Panc1 (cell line): ENCODE measurements around the gene NKAIN2. TPM values are rescaled to one million over a fixed set of nuclear protein-coding genes. Genes with fewer than 3 reads are reported as not detected.
A peak's percentile ranks its signal among the peaks of the same experiment; 100 is the strongest.

Experiments used
- ATAC-seq: fragments of 200-7000 bp; cut with Tn5 transposase; 2 replicates; pipeline ENCODE4 v1.9.1; 2020; ENCODE audit warnings: mild to moderate bottlenecking, moderate library complexity
- BruUV-seq: library from RNA; stranded (reverse); fragments of 400-500 nt; replicated peaks from 2 replicates; lab custom pipeline; 2021; lab: Mats Ljungman, UMichigan
- CTCF ChIA-PET: fragments of 300-600 bp; sonication (Branson Sonifier 250); formaldehyde crosslinking; loops from one replicate; lab custom pipeline; 2022; ENCODE audit warnings: antibody characterized with exemption; lab: Charles Lee
- POLR2A ChIA-PET: fragments of 300-600 bp; sonication (Branson Sonifier 250); formaldehyde crosslinking; loops from one replicate; lab custom pipeline; 2022; ENCODE audit warnings: antibody characterized with exemption; lab: Charles Lee
- DNase-seq: peaks from one replicate; pipeline ENCODE4 v3.0.0-alpha.2; 2010; ENCODE audit warnings: low read depth, low spot score
- H3K27ac ChIP-seq: 2 replicates; pipeline ENCODE4 v1.5.1; 2011; ENCODE audit warnings: mild to moderate bottlenecking, low read length, inconsistent platforms
- H3K27me3 ChIP-seq: fragments of 200-500 bp; sonication (Bioruptor generic); 2 replicates; pipeline ENCODE4 v1.6.0; 2014; ENCODE audit warnings: low read length, inconsistent platforms; ENCODE audit not compliant: control insufficient read depth, insufficient read depth
- H3K36me3 ChIP-seq: fragments of 200-500 bp; sonication (Bioruptor generic); 2 replicates; pipeline ENCODE4 v1.5.1; 2014; ENCODE audit warnings: inconsistent platforms, mild to moderate bottlenecking, low read length, moderate library complexity; ENCODE audit not compliant: control insufficient read depth, insufficient read depth
- H3K4me1 ChIP-seq: 2 replicates; pipeline ENCODE4 v1.5.1; 2011; ENCODE audit warnings: inconsistent platforms, mild to moderate bottlenecking, low read length, moderate library complexity; ENCODE audit not compliant: control insufficient read depth, insufficient read depth
- H3K4me3 ChIP-seq, 2 experiments: 2 replicates each; pipeline ENCODE4 v1.5.1; 2011 to 2012; ENCODE audit warnings: low read depth in 2 of 2, low read length in 2 of 2, mild to moderate bottlenecking in 2 of 2, inconsistent platforms in 1 of 2, moderate library complexity in 1 of 2
- H3K9me3 ChIP-seq: fragments of 200-500 bp; sonication (Bioruptor generic); 2 replicates; pipeline ENCODE4 v1.5.1; 2014; ENCODE audit warnings: low read depth, mild to moderate bottlenecking, inconsistent platforms, low read length, moderate library complexity; ENCODE audit not compliant: control insufficient read depth, insufficient read depth
- POLR2AphosphoS5 ChIP-seq: IDR thresholded peaks from 2 replicates; pipeline ENCODE4 v1.6.1; 2012; ENCODE audit warnings: mild to moderate bottlenecking, low read depth, low read length, moderate library complexity
- SIN3A ChIP-seq: IDR thresholded peaks from 2 replicates; pipeline ENCODE4 v1.6.1; 2012; ENCODE audit warnings: low read depth, mild to moderate bottlenecking, low read length, moderate library complexity, borderline replicate concordance; ENCODE audit not compliant: insufficient read depth
- TCF7L2 ChIP-seq: IDR thresholded peaks from 2 replicates; pipeline ENCODE4 v1.6.1; 2011; ENCODE audit warnings: mild to moderate bottlenecking, low read depth, low read length, inconsistent platforms
- in situ Hi-C: cut with HindIII; loops from 2 replicates; pipeline ENCODE4 v1.10.0; 2016; ENCODE audit warnings: low sequenced_read_pairs, low pct_unique_long_range_greater_than_20kb
- intact Hi-C: fragments of 100-400 bp; cut with micrococcal nuclease; formaldehyde crosslinking; loops from one replicate; pipeline ENCODE4 v1.10.0; 2022; ENCODE audit not compliant: unreplicated experiment
- total RNA-seq: library from RNA; stranded (reverse); gene quantifications from one replicate; pipeline ENCODE4 v1.2.1, GENCODE V29; 2021; ENCODE audit not compliant: unreplicated experiment
- TF ChIP-seq, protein P1 (sequence below): fragments of 450-650 bp; IDR thresholded peaks from 2 replicates; pipeline ENCODE4 v1.5.1; 2017; ENCODE audit warnings: mild to moderate bottlenecking
- TF ChIP-seq, protein P2 (sequence below), 2 experiments: IDR thresholded peaks; 2 replicates each; pipeline ENCODE4 v1.6.1; 2011 to 2012; ENCODE audit warnings: low read depth in 2 of 2, control low read depth in 1 of 2, low read length in 1 of 2, mild to moderate bottlenecking in 1 of 2, moderate library complexity in 1 of 2; ENCODE audit not compliant: insufficient read depth in 1 of 2

Gene NKAIN2
- total RNA-seq, 1 experiment from 2014 or later = 2.6 TPM

DNA sequence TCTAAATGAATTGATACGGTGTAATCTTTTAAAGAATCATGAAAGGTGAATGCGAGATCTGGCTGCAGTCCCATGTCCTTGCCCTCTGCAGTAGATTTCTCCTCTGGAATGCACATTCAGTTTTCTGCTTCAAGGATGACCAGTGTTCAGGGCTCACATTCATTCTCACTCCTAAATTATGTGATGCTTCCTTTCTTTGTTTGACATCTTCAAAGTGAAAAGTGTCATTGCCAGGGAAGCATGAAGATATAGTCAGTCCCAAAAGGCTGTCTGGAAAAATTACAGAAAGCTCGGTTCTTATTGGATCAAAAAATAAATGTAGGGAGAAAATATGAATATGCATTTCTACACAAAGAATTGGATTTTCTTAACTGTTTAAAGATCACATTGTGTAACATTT is 395.6 kb downstream of the NKAIN2 start:
- ATAC-seq (no peak), DNase-seq (no peak)
- in situ Hi-C loops (no loop called here), intact Hi-C loops (no loop called here)
- ChIA-PET POLR2A (no interaction called here), CTCF (no interaction called here)
- H3K9me3 ChIP-seq = no peaks in the 10 kb centered on the region
- TF ChIP-seq, protein P1, sequence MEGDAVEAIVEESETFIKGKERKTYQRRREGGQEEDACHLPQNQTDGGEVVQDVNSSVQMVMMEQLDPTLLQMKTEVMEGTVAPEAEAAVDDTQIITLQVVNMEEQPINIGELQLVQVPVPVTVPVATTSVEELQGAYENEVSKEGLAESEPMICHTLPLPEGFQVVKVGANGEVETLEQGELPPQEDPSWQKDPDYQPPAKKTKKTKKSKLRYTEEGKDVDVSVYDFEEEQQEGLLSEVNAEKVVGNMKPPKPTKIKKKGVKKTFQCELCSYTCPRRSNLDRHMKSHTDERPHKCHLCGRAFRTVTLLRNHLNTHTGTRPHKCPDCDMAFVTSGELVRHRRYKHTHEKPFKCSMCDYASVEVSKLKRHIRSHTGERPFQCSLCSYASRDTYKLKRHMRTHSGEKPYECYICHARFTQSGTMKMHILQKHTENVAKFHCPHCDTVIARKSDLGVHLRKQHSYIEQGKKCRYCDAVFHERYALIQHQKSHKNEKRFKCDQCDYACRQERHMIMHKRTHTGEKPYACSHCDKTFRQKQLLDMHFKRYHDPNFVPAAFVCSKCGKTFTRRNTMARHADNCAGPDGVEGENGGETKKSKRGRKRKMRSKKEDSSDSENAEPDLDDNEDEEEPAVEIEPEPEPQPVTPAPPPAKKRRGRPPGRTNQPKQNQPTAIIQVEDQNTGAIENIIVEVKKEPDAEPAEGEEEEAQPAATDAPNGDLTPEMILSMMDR = no peak
- TF ChIP-seq POLR2AphosphoS5 = no peak
- no peak for TF ChIP-seq TCF7L2
- TF ChIP-seq, protein P2, sequence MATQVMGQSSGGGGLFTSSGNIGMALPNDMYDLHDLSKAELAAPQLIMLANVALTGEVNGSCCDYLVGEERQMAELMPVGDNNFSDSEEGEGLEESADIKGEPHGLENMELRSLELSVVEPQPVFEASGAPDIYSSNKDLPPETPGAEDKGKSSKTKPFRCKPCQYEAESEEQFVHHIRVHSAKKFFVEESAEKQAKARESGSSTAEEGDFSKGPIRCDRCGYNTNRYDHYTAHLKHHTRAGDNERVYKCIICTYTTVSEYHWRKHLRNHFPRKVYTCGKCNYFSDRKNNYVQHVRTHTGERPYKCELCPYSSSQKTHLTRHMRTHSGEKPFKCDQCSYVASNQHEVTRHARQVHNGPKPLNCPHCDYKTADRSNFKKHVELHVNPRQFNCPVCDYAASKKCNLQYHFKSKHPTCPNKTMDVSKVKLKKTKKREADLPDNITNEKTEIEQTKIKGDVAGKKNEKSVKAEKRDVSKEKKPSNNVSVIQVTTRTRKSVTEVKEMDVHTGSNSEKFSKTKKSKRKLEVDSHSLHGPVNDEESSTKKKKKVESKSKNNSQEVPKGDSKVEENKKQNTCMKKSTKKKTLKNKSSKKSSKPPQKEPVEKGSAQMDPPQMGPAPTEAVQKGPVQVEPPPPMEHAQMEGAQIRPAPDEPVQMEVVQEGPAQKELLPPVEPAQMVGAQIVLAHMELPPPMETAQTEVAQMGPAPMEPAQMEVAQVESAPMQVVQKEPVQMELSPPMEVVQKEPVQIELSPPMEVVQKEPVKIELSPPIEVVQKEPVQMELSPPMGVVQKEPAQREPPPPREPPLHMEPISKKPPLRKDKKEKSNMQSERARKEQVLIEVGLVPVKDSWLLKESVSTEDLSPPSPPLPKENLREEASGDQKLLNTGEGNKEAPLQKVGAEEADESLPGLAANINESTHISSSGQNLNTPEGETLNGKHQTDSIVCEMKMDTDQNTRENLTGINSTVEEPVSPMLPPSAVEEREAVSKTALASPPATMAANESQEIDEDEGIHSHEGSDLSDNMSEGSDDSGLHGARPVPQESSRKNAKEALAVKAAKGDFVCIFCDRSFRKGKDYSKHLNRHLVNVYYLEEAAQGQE (IDR thresholded peaks at IDR 0.05; ENCODE audit: insufficient read depth in 1 of 2, low read depth in 2 of 2, low read length in 1 of 2) = no peak
- TF ChIP-seq SIN3A = no peak
- H3K4me3 ChIP-seq = no peak overlapping the region
- peaks cover 10% of the 10 kb centered on the region; the same call in 1 of the 2 replicates for H3K4me1 ChIP-seq
- no peaks in the 10 kb centered on the region for H3K36me3 ChIP-seq
- BruUV-seq = no TSS peak
- no peaks in the 10 kb centered on the region for H3K27me3 ChIP-seq
- peak overlapping the region; percentile 1; the same call in 1 of the 2 replicates for H3K27ac ChIP-seq

DNA sequence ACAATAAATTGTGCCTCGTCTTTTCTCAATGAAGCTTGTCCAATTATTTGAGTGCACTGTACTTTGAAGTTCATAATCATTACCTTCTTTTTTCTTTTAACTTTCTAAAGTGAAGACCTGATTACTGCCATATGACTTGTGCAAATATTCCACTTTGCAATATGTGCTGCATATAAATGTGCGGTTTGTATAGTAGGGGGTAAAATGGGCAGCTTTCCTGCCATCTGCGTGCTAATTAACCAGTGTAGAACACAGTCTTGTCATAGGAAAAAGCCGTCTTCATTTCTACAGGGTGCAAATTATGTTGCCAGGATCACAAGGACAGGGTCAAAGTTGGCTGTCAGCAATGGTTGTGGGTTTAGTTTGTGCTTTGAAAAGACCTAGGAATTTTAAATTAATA is 397.0 kb downstream of the NKAIN2 start:
- peaks cover 10% of the 10 kb centered on the region; the same call in 1 of the 2 replicates for H3K4me1 ChIP-seq
- H3K4me3 ChIP-seq = no peak overlapping the region
- no peak overlapping the region for H3K27ac ChIP-seq
- CTCF ChIA-PET = no interaction called here
- no peaks in the 10 kb centered on the region for H3K9me3 ChIP-seq
- H3K27me3 ChIP-seq = no peaks in the 10 kb centered on the region
- intact Hi-C loops (no loop called here), in situ Hi-C loops (no loop called here)
- no TSS peak for BruUV-seq
- POLR2A ChIA-PET = no interaction called here
- ATAC-seq = no peak
- H3K36me3 ChIP-seq = no peaks in the 10 kb centered on the region
- no peak for TF ChIP-seq POLR2AphosphoS5
- TF ChIP-seq, protein P1 = no peak
- TF ChIP-seq SIN3A = no peak
- TF ChIP-seq, protein P2 (IDR thresholded peaks at IDR 0.05; ENCODE audit: insufficient read depth in 1 of 2, low read depth in 2 of 2, low read length in 1 of 2) = no peak
- no peak for TF ChIP-seq TCF7L2
- no peak for DNase-seq
